ENCODE measurements around the gene SLC9A9.

SLC9A9 gene

GRCh38 chr3:143551761-143552160, 296.5 kb downstream of the SLC9A9 start:
- H3K4me3 ChIP-seq (ENCODE audit: low read depth, low read length) = no peak overlapping the region
- DNase-seq (ENCODE audit: low read depth) = no peak
- TF ChIP-seq, protein P1, sequence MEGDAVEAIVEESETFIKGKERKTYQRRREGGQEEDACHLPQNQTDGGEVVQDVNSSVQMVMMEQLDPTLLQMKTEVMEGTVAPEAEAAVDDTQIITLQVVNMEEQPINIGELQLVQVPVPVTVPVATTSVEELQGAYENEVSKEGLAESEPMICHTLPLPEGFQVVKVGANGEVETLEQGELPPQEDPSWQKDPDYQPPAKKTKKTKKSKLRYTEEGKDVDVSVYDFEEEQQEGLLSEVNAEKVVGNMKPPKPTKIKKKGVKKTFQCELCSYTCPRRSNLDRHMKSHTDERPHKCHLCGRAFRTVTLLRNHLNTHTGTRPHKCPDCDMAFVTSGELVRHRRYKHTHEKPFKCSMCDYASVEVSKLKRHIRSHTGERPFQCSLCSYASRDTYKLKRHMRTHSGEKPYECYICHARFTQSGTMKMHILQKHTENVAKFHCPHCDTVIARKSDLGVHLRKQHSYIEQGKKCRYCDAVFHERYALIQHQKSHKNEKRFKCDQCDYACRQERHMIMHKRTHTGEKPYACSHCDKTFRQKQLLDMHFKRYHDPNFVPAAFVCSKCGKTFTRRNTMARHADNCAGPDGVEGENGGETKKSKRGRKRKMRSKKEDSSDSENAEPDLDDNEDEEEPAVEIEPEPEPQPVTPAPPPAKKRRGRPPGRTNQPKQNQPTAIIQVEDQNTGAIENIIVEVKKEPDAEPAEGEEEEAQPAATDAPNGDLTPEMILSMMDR (IDR thresholded peaks at IDR 0.05; ENCODE audit: low read depth, low read length, missing control alignments) = no peak

GRCh38 chr3:143548861-143549497, 299.3 kb downstream of the SLC9A9 start:
- DNase-seq (ENCODE audit: low read depth) = no peak
- TF ChIP-seq, protein P1 (IDR thresholded peaks at IDR 0.05; ENCODE audit: low read depth, low read length, missing control alignments) = no peak
- H3K4me3 ChIP-seq (ENCODE audit: low read depth, low read length) = no peak overlapping the region

DNA sequence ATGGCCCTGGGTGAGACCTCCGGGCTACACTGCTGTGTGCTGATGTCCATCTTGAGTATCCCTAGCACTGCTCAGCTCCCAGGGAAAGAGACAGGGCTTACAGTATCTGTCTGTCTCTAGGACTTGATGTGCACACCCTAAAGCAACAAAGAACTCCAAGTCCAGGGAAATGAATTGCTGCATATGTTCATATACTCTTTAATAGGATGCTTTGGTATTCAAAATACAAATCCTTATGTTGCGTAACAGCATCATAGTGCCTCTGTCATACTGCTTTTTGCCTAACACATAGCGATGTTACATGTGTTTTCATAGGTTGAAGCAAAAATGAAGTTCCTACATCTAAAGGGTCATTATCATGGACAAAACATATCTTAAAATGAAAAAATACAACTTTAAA, 299.9 kb downstream of the SLC9A9 start:
- TF ChIP-seq, protein P1 (IDR thresholded peaks at IDR 0.05; ENCODE audit: low read depth, low read length, missing control alignments) = no peak
- DNase-seq (ENCODE audit: low read depth) = no peak

DNA sequence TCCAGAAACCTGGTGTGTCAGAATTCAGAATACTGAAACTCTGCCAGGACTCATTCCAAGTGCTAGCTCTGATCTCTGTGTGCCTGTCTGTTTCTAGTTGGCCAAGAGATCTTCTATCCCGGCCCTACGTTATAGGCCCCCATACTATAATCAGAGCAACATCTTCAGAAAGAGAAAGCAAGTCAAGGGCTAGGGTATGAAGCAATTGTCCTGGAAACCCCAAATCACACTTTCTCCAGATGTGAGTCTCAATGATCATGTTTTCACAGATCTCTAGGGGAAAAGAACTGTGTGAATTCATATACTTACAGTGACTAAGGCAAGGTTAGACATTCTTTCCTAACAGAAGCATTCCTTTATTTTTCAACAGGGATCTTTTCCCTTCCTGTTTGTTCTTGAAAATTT, 309.7 kb downstream of the SLC9A9 start:
- H3K4me3 ChIP-seq (ENCODE audit: low read depth, low read length) = no peak overlapping the region
- DNase-seq (ENCODE audit: low read depth) = no peak
- TF ChIP-seq, protein P1 (IDR thresholded peaks at IDR 0.05; ENCODE audit: low read depth, low read length, missing control alignments) = no peak

More for the DNA sequence above, 299.9 kb downstream of the SLC9A9 start:
- H3K4me3 ChIP-seq (ENCODE audit: low read depth, low read length) = no peak overlapping the region

DNA sequence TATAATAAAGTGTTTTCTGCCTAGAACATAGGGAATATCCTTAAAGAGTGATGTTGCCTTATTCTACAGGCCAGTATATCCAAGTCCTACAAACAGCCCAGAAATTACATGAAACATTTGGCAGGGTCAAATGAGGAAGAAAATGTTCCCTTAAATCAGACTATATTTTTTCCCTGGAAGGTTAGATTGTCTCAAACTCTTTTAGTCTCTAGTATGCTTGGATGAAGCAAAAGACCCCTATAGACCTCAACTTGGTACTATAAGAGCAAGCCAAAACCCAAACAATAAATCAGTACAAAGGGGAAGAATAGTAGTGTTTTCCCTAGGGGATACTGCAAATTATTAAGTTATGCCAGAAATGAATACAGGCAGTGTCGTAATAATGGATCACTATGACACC, 310.2 kb downstream of the SLC9A9 start:
- DNase-seq (ENCODE audit: low read depth) = no peak
- TF ChIP-seq, protein P1 (IDR thresholded peaks at IDR 0.05; ENCODE audit: low read depth, low read length, missing control alignments) = no peak
- no peak overlapping the region for H3K4me3 ChIP-seq (ENCODE audit: low read depth, low read length)

GRCh38 chr3:143536817-143537535, 311.3 kb downstream of the SLC9A9 start:
- TF ChIP-seq, protein P1 (IDR thresholded peaks at IDR 0.05; ENCODE audit: low read depth, low read length, missing control alignments) = no peak

More at GRCh38 chr3:143536817-143537535, 311.3 kb downstream of the SLC9A9 start:
- DNase-seq (ENCODE audit: low read depth) = no peak
- H3K4me3 ChIP-seq (ENCODE audit: low read depth, low read length) = no peak overlapping the region
